Measurements from ENCODE around the gene PHF19.

PHF19 gene

DNA sequence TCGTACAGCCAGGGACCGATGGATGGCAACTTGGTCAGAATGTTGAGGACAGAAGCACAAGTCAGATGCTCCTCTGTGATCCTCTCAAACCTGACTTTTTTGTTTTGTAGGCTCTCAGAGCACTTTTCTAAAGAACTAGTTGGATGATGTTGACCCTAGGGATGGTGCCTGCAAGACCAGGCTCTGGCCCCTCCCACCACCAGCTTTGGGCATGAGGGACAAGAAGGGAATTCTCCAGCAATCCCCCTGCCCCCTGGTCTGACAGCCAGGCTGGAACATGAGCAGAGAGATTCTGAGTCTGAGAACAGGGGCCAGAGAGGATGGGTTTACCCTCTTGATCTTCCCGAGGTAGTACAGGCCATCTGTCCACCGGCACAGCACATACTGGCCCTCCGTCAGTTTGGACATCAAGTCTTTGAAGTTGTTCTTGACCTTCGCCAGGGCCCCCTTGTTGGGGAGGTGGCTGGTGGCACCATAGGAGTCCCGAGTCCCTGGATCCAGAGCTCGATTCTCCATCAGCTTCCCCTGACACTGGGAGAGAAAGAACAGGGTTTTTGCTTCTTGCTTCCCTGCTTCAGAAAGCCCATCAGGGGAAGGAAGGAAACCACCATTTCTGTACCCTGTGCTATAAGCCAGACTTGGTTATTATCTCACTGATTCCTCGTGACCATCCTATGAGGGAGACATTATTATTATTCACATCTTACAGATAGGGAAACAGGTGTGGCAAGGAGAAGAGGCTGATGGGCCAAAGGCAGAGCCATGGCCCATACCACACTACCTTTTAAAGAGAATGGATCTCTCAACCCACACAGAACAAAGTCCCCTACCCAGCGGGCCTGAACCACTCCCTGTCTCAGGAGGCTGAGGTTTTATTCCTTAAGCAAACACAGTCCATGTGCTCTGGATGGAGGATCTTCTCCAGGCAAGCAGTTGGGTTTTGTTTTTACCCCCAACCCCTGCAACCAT, 2.5 kb downstream of the PHF19 start:
- Histone ChIP-seq H3K9me2 (replicated peaks; ENCODE audit: control insufficient read depth, low read length) (no peaks in the 10 kb centered on the region), H3K4me3 (ENCODE audit: low read length) (peak overlapping the region; percentile 90), H3K27ac (ENCODE audit: low read depth, low read length) (peak overlapping the region; percentile 97), H3F3A (ENCODE audit: control insufficient read depth, insufficient read depth) (peaks cover 44% of the 10 kb centered on the region), H4K20me1 (ENCODE audit: control insufficient read depth, insufficient read depth, low read depth, low read length) (no peaks in the 10 kb centered on the region), H3K4me2 (ENCODE audit: low read length) (peak overlapping the region; percentile 98), H3K79me2 (ENCODE audit: control insufficient read depth, low read length) (peaks cover 46% of the 10 kb centered on the region), H3K4me1 (ENCODE audit: control insufficient read depth, low read length) (peaks cover 68% of the 10 kb centered on the region), H3K36me3 (ENCODE audit: control insufficient read depth, low read length) (peaks cover 83% of the 10 kb centered on the region), H3K9me3 (ENCODE audit: control insufficient read depth, insufficient read depth, low read length) (no peaks in the 10 kb centered on the region), H3K27me3 (ENCODE audit: control insufficient read depth, low read length) (no peaks in the 10 kb centered on the region)
- no peak for TF ChIP-seq EZH2phosphoT487 (IDR thresholded peaks at IDR 0.05; ENCODE audit: borderline replicate concordance, low read length)
- TF ChIP-seq, protein P1, sequence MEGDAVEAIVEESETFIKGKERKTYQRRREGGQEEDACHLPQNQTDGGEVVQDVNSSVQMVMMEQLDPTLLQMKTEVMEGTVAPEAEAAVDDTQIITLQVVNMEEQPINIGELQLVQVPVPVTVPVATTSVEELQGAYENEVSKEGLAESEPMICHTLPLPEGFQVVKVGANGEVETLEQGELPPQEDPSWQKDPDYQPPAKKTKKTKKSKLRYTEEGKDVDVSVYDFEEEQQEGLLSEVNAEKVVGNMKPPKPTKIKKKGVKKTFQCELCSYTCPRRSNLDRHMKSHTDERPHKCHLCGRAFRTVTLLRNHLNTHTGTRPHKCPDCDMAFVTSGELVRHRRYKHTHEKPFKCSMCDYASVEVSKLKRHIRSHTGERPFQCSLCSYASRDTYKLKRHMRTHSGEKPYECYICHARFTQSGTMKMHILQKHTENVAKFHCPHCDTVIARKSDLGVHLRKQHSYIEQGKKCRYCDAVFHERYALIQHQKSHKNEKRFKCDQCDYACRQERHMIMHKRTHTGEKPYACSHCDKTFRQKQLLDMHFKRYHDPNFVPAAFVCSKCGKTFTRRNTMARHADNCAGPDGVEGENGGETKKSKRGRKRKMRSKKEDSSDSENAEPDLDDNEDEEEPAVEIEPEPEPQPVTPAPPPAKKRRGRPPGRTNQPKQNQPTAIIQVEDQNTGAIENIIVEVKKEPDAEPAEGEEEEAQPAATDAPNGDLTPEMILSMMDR (IDR thresholded peaks at IDR 0.05; ENCODE audit: low read depth, low read length, poor library complexity, severe bottlenecking) = no peak

DNA sequence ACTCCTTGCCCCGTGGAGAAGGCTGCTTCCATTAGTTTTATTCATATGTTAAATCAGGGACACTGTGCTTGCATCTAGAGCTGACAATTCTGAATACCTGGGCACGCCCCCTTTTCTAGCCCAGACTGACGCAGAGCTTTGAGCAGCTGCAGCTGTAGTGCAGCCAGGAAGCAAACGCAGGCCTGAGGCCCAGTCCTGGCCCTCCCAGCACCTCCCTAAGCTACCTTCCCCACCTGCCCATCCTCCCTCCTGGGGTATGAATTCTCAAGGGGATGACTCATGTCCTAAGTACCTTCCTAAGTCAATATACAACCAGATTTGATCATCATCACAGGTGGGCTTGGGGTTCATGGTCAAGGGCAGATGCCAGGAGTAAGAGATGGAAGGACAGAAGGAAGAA, 3.5 kb downstream of the PHF19 start:
- Histone ChIP-seq H3F3A (ENCODE audit: control insufficient read depth, insufficient read depth) (peaks cover 37% of the 10 kb centered on the region), H3K36me3 (ENCODE audit: control insufficient read depth, low read length) (peaks cover 86% of the 10 kb centered on the region), H3K4me3 (ENCODE audit: low read length) (no peak overlapping the region), H3K9me2 (replicated peaks; ENCODE audit: control insufficient read depth, low read length) (no peaks in the 10 kb centered on the region), H3K4me2 (ENCODE audit: low read length) (peak overlapping the region; percentile 98; the same call in 1 of the 2 replicates), H3K79me2 (ENCODE audit: control insufficient read depth, low read length) (peaks cover 45% of the 10 kb centered on the region), H4K20me1 (ENCODE audit: control insufficient read depth, insufficient read depth, low read depth, low read length) (no peaks in the 10 kb centered on the region), H3K4me1 (ENCODE audit: control insufficient read depth, low read length) (peaks cover 66% of the 10 kb centered on the region), H3K27me3 (ENCODE audit: control insufficient read depth, low read length) (no peaks in the 10 kb centered on the region), H3K9me3 (ENCODE audit: control insufficient read depth, insufficient read depth, low read length) (no peaks in the 10 kb centered on the region), H3K27ac (ENCODE audit: low read depth, low read length) (peak overlapping the region; percentile 97)
- no peak for TF ChIP-seq EZH2phosphoT487 (IDR thresholded peaks at IDR 0.05; ENCODE audit: borderline replicate concordance, low read length)
- TF ChIP-seq, protein P1 (IDR thresholded peaks at IDR 0.05; ENCODE audit: low read depth, low read length, poor library complexity, severe bottlenecking) = no peak

DNA sequence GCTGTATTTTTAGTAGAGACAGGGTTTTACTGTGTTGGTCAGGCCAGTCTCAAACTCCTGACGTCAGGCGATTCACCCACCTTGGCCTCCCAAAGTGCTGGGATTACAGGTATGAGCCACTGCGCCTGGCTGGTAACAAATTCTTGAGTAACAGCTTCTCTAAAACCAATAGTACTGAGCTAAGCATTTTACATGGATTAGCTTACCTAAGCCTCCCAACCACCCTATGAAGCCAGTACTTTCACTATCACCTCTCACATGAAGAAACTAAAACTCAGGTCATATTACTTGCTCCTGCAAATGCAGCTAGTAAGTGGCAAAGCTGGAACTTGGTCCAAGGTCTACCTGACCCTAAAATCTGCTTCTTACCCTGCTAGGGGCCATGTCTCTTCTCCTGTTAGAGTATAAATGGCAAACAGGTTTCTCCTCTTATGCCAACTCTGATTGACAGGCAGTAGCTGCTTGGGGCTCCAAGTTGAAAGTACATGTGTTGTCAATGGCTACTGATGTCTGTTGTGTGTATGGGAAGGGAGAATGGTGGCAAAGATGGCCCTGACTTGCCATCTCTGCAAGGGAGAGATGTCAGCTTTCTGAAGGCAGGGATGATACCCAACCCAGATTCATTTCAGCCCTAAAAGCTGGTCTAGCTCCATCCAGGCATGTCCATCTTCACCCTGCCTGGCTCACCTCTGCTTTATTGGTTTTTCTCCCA, 4.0 kb downstream of the PHF19 start:
- H3K9me2 ChIP-seq (replicated peaks; ENCODE audit: control insufficient read depth, low read length) = no peaks in the 10 kb centered on the region
- H3K36me3 ChIP-seq (ENCODE audit: control insufficient read depth, low read length) = peaks cover 85% of the 10 kb centered on the region
- H3K4me1 ChIP-seq (ENCODE audit: control insufficient read depth, low read length) = peaks cover 66% of the 10 kb centered on the region
- H3K4me3 ChIP-seq (ENCODE audit: low read length) = no peak overlapping the region
- H3K27ac ChIP-seq (ENCODE audit: low read depth, low read length) = peak overlapping the region; percentile 97; the same call in 1 of the 2 replicates
- no peaks in the 10 kb centered on the region for H4K20me1 ChIP-seq (ENCODE audit: control insufficient read depth, insufficient read depth, low read depth, low read length)
- no peak overlapping the region for H3K4me2 ChIP-seq (ENCODE audit: low read length)
- no peaks in the 10 kb centered on the region for H3K27me3 ChIP-seq (ENCODE audit: control insufficient read depth, low read length)
- peaks cover 36% of the 10 kb centered on the region for H3F3A ChIP-seq (ENCODE audit: control insufficient read depth, insufficient read depth)
- H3K9me3 ChIP-seq (ENCODE audit: control insufficient read depth, insufficient read depth, low read length) = no peaks in the 10 kb centered on the region
- TF ChIP-seq EZH2phosphoT487 (IDR thresholded peaks at IDR 0.05; ENCODE audit: borderline replicate concordance, low read length) = no peak
- TF ChIP-seq, protein P1 (IDR thresholded peaks at IDR 0.05; ENCODE audit: low read depth, low read length, poor library complexity, severe bottlenecking) = no peak
- peaks cover 44% of the 10 kb centered on the region for H3K79me2 ChIP-seq (ENCODE audit: control insufficient read depth, low read length)

All from DOHH2 (cell line).